Skeletal muscle cell (primary cell): ENCODE measurements around the gene COX19.
"Not testable (repeated sequence)": the region's sequence is repeated elsewhere in the genome, so short reads cannot be mapped to it uniquely, and the experiment has no call there.

ENCODE experiments used
- DNase-seq: peaks from one replicate; pipeline ENCODE4 v3.0.0-alpha.2; 2010; ENCODE audit warnings: low read depth
- H3K4me3 ChIP-seq: 2 replicates; pipeline ENCODE4 v1.5.1; 2011; ENCODE audit warnings: low read depth, mild to moderate bottlenecking, control low read depth, low read length, moderate library complexity

Gene COX19

DNA sequence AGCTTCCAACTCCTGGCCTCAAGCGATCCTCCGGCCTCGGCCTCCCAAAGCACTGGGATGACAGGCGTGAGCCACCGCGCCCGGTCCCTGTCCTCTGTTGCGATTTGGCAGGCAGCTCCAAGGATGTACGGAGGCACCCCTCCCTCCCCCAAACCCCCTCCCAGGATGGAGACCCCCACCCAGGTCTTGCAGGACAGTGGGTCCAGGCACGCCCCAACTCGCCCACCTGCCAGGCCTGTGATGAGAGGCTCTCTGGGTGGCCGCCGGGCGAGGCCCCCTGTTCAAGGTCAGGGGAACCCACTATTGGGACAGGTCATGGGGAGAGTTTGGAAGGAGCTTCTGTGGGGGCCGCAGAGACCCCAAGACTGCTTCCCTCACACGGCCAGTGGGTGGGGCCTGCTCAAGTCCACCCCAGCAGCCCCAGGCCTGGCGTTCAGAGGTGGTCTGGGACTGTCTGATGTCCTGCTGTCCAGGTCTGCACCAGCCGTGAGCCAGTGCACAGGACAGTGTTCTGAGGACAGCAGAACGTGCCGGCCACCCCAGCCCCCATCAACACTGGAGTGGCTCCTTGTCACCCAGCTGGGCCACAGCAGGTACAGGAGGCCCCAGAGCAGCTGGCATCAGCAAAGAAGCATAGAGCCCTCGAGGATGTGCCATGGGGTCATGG is 23.3 kb downstream of the COX19 start:
- no peak overlapping the region for H3K4me3 ChIP-seq
- DNase-seq = no peak

DNA sequence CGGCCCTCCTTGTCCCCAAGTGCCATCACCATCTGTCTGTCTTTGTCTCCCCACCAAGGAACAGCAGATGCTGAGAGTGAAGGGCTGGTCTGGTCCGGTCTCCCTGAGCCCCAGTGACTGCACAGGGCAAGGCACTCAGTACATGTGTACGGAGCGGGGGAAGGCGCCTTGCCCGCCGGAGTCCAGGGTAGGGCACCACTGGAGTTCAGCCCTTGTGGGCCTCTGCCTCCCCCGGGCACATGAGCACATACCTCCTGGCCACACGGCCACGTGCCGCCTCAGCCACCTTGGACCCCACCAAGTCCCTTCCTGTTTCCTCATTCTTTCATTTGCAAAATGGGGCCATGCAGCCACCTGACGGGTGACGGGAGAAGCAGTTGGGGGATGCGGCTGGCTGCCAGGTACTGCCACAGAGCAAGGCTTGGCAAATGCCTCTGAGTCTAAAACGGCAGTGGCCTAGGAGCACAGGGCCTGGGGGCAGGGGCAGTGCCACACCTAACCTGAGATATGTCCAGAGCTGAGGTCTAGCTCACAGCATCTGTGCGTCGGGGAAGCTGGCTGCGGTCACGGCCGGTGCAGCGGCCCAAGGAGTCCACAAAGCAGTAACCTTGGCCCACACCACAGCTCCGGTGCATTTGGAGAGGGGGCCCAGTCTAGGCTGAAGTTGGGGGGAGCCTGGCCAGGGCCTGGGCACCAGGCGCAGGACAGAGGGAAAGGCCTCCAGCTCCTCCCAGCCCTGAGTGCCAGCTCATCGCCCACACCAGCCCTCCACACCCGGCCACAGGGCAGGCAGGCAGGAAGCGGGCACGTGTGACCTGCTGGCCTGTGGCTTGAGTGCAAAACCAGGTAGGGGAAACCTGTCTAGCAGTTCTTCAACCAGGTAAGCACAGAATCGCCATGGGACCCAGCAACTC is 26.1 kb downstream of the COX19 start:
- no peak overlapping the region for H3K4me3 ChIP-seq
- DNase-seq = no peak

DNA sequence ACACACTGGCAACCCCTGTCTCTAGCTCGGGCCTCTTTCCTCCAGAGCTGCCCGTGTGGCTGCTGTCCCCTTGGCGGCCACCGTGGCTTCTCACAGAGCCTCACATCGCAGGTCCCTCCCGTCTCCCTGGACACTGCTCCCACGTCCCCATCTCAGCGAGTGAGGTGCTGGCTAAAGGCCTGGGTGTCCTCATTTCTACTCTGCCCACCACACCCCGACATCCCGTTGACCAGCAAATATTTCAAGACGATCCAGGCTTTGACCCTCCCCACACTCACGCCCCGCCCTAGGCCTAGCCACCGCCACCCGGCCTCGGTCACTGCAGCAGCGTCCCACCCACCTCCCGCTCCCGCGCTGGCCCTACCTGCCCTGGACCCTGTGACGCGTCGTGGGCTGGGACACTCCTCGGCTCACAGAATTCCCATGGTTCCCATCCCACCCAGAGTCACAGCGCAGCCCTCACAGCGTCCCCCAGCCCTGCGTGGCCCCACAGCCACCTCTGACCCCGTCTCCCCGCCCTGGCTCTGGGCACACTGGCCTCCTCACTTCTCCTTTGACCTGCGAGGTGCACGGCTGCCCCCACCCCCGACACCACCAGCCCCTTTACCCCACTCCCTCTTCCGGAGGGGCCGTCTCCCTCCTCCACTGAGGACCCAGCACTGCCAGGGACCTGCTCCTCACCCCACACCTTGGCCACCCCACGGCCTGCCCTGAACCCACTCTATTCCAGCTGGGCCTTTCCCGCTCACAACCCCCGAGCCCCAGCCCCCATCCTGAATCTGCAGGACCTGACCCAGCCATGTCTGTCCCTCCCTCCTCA is 27.7 kb downstream of the COX19 start:
- H3K4me3 ChIP-seq = no peak overlapping the region

GRCh38 chr7:946256-946996 is 28.9 kb downstream of the COX19 start:
- no peak overlapping the region for H3K4me3 ChIP-seq
- DNase-seq = no peak

More for the DNA sequence above, 27.7 kb downstream of the COX19 start:
- no peak for DNase-seq

- no peak for DNase-seq
Measured at GRCh38 chr7:945556-946255, 29.6 kb downstream of the COX19 start.

DNA sequence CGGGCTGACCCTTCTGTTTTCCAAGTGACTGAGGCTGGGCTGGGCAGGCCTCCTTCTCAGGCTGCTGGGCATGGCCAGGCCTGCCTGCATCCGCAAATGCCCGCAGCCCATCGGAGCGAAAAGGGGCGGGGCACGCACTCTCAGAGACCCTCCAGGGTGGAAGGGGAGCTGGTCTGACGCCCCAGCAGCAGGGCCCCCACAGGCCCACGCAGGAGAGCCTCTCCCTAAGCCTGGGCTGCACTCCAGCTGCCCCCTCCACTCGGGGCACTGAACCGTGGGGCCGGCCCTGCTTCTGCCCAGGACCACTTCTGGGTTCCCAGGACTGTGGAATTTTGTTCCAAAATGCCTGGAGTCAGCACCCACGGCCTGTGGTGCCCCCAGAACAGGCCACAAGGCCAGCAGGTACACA is 30.2 kb downstream of the COX19 start:
- DNase-seq = no peak
- no peak overlapping the region for H3K4me3 ChIP-seq

More at GRCh38 chr7:945556-946255, 29.6 kb downstream of the COX19 start:
- H3K4me3 ChIP-seq = no peak overlapping the region

DNA sequence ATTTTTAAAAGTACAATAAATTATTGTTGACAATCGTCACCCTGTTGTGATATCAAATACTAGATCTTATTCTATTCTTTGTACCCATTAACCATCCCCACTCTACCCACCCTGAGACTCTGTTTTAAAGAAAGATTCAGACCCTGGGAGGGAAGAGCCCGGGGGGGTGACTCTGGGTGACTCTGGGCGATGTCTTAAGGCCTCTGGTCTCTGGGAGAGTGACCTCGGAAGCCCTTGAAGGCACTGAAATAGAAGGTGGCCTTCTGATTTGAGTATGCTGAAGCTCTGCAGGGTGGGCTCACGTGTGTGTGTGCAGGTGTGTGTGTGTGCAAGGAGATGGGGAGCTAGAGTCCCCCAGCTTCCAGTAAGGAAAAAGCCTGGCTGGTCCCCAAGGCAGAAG is 30.6 kb downstream of the COX19 start:
- no peak overlapping the region for H3K4me3 ChIP-seq
- no peak for DNase-seq

- H3K4me3 ChIP-seq, DNase-seq: not testable (repeated sequence)
Measured at GRCh38 chr7:943793-944192, 31.6 kb downstream of the COX19 start.

DNA sequence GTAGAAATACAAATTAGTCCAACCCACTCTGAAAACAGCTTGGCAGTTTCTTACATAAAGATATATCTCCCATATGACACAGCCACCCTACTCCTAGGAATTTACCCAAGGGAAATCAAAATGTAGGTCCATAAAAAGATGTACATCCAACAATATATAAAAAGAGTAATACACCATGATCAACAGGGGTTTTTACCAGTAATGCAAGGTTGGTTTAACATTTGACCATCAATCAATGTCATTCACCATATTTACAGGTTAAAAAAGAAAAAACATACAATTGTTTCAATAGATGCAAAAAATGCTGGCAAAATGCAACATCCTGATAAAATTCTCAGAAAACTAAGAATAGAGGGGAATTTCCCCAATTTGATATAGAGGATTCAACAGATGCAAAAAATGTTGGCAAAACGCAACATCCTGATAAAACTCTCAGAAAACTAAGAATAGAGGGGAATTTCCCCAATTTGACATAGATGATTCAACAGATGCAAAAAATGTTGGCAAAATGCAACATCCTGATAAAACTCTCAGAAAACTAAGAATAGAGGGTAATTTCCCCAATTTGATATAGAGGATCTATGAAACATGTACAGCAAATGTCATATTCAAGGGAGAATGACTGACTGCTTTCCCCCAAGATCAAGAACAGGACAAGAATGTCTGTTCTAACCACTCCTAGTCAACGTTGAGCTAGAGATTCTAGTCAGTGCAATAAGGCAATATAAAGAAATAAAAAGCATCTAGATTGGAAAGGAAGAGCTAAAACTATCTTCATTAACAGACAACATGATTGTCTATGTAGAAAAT is 34.5 kb downstream of the COX19 start:
- no peak overlapping the region for H3K4me3 ChIP-seq
- DNase-seq = no peak

GRCh38 chr7:939843-940242 is 35.5 kb downstream of the COX19 start:
- DNase-seq = no peak

DNA sequence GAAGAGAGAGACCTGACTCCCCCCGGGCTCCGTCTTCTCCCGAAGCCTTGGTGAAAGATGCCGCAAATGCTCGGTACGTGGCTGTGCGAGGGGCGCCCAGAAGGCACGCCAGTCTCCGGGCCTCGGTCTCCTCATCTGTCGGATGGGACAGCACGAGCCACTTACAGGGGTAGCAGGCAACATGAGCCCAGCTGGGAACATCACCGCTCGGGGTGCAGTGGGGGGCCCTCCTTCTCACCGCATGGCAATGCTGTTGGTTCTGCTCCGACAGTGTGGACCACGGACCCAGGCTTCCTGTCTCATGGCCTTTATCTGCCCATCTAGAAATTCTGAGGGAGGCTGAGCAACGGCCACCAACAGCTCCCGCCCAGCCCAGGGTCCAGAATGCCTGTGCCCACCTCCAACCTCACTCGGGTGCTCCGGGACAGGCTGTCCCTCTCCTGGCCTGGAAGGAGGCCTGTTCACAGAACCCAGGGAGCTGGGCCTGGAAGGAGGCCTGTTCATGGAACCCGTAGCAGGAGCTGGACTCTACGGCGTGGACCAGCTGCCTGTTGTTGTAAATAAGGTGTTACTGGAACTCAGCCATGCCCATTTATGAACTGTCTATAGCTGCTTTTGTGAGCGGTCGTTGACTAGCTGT is 36.7 kb downstream of the COX19 start:
- no peak for DNase-seq
- H3K4me3 ChIP-seq = no peak overlapping the region

More at GRCh38 chr7:939843-940242, 35.5 kb downstream of the COX19 start:
- H3K4me3 ChIP-seq = no peak overlapping the region

DNA sequence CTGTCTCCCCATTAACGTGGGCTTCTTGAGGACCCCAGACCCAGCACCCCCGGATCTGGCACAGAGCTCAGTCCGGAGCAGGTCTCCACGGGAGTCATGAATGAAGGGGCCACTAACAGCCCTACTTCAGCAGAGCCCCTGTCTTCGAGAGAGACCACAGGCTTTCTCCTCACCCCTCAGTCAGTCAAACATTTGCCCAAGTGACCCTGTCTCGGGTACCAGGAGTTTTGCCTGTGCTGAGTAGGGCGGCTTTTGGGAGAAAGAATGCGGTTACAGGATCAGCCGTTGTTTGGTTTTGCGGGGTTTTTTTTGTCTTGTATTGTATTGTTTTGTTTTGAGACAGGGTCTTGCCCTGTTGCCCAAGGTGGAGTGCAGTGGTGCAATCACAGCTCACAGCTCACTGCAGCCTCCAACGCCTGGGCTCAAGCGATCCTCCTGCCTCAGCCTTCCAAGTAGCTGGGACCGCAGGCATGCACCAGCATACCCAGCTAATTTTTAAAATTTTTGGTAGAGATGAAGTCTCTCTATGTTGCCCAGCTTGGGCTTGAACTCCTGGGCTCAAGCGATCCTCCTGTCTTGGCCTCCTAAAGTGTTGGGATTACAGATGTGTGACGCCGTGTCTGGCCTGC is 37.4 kb downstream of the COX19 start:
- no peak overlapping the region for H3K4me3 ChIP-seq
- no peak for DNase-seq

GRCh38 chr7:936386-937054 is 38.8 kb downstream of the COX19 start:
- no peak overlapping the region for H3K4me3 ChIP-seq
- no peak for DNase-seq

DNA sequence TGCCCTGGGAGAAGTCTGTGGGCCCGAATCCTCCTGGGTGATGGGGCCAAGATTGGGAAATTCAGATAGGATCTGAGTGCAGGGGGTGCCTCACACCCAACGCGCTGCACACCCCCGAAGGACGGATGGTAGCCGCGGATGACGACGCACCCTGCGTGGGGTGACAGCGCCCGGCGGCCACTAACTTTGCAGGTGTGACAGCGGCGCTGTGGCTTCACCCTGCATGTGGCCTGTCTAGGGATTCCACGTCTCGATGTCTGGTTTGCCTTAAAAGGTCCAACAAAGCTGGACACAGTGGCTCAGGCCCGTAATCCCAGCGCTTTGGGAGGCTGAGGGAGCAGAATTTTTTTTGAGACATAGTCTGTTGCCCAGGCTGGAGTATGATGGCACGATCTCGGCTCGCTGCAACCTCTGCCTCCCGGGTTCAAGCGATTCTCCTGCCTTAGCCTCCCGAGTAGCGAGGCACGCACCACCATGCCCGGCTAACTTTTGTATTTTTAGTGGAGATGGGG is 39.4 kb downstream of the COX19 start:
- H3K4me3 ChIP-seq = no peak overlapping the region
- no peak for DNase-seq

GRCh38 chr7:935164-935873 is 40.0 kb downstream of the COX19 start:
- H3K4me3 ChIP-seq = no peak overlapping the region
- no peak for DNase-seq
